ENCODE results near the gene CLEC14A.

Gene CLEC14A

DNA sequence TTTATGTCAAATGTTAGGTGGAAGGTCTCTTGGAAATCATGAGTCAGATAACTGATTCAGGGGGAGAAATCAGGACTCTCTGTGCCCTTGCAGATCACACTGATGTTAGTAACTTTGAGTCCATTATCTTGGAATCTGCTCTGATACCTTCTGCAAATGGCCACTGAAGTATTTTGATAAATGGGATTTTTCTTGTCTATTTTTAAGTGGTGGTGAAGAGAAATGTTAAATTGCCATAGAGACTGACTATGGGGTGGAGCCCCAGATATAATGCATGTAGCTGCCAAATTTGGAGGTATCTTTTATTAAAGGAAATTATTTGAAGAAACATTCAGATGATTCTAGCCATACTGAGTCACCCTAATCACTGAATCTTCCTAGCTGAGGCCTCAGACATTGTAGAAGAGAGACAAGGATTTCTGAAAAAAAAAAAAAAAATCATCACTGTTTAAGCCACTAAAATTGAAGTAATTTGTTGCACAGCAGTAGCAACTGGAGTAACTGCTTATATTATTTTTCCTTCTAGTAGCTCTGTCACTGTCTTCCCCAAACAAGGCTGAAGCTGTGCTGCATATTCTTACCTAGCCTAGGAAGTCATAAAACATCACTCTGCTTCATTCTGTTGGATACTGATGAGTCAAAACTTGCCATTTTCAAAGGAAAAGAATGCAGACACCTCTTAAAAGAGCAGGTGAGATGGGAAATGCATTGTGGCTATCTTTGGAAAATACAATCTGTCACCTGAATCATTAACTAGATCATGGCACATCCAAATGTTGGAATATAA is 36.0 kb upstream of the CLEC14A start:
- TF ChIP-seq TAF1 (IDR thresholded peaks at IDR 0.05; ENCODE audit: borderline replicate concordance, insufficient read depth, low read length) (no peak), POLR2AphosphoS5 (IDR thresholded peaks at IDR 0.05; ENCODE audit: low read depth, low read length) (no peak), FOXP2 (optimal IDR thresholded peaks at IDR 0.05; ENCODE audit: borderline replicate concordance, extremely low read depth, extremely low read length, insufficient read depth) (no peak), SIN3A (IDR thresholded peaks at IDR 0.05; ENCODE audit: borderline replicate concordance, insufficient read depth, low read length) (no peak)
- TF ChIP-seq, protein P1, sequence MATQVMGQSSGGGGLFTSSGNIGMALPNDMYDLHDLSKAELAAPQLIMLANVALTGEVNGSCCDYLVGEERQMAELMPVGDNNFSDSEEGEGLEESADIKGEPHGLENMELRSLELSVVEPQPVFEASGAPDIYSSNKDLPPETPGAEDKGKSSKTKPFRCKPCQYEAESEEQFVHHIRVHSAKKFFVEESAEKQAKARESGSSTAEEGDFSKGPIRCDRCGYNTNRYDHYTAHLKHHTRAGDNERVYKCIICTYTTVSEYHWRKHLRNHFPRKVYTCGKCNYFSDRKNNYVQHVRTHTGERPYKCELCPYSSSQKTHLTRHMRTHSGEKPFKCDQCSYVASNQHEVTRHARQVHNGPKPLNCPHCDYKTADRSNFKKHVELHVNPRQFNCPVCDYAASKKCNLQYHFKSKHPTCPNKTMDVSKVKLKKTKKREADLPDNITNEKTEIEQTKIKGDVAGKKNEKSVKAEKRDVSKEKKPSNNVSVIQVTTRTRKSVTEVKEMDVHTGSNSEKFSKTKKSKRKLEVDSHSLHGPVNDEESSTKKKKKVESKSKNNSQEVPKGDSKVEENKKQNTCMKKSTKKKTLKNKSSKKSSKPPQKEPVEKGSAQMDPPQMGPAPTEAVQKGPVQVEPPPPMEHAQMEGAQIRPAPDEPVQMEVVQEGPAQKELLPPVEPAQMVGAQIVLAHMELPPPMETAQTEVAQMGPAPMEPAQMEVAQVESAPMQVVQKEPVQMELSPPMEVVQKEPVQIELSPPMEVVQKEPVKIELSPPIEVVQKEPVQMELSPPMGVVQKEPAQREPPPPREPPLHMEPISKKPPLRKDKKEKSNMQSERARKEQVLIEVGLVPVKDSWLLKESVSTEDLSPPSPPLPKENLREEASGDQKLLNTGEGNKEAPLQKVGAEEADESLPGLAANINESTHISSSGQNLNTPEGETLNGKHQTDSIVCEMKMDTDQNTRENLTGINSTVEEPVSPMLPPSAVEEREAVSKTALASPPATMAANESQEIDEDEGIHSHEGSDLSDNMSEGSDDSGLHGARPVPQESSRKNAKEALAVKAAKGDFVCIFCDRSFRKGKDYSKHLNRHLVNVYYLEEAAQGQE (IDR thresholded peaks at IDR 0.05; ENCODE audit: insufficient read depth in 1 of 2, low read depth in 2 of 2, low read length in 2 of 2) = no peak

DNA sequence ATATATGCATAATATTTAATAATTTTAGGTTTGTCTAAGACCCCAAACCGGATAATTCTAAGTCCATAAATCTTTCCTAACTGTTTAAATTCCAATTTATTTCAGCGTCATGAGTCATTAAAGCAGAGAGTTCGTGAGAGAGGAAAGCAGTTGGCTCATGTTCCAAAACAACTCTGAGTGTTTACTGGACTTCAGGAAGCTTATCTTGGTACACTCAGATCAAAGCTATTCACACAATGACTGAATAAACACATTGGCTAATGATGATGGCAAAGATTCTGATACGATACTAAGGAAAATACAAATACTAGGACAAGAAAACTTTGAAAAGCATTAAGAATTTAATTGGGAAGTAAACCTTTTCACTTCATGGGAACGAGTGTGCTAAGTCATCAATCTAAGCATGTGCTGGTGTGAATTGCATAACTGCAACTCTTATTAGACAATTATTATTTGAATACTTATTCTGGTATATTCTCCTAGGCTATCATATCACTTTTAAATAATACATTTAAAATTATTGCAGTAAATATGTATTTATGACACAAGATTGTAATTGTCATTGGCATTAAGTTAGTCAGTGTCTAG is 34.8 kb upstream of the CLEC14A start:
- TF ChIP-seq TAF1 (IDR thresholded peaks at IDR 0.05; ENCODE audit: borderline replicate concordance, insufficient read depth, low read length) (no peak), POLR2AphosphoS5 (IDR thresholded peaks at IDR 0.05; ENCODE audit: low read depth, low read length) (no peak), FOXP2 (optimal IDR thresholded peaks at IDR 0.05; ENCODE audit: borderline replicate concordance, extremely low read depth, extremely low read length, insufficient read depth) (no peak), SIN3A (IDR thresholded peaks at IDR 0.05; ENCODE audit: borderline replicate concordance, insufficient read depth, low read length) (no peak)
- TF ChIP-seq, protein P1 (IDR thresholded peaks at IDR 0.05; ENCODE audit: insufficient read depth in 1 of 2, low read depth in 2 of 2, low read length in 2 of 2) = no peak

DNA sequence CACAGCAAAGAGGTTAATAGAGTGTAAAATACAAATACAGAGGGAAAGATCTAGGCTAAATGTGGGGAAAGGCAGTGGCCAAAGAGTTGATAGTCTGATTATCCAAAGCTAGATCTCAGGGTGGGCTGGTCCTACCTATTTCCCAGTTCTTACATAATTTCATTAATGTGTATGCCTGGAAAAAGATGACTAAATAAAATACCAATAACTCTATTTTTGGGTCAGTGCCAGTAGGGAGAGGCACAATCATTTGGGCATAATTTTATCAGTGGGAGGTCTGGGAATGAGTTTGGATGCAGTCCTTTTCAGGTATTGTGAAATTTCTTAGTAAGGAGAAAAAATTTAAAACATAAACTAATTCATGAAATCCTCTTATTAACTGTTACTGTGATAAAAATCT is 30.6 kb upstream of the CLEC14A start:
- TF ChIP-seq, protein P1 (IDR thresholded peaks at IDR 0.05; ENCODE audit: insufficient read depth in 1 of 2, low read depth in 2 of 2, low read length in 2 of 2) = no peak
- TF ChIP-seq SIN3A (IDR thresholded peaks at IDR 0.05; ENCODE audit: borderline replicate concordance, insufficient read depth, low read length) (no peak), FOXP2 (optimal IDR thresholded peaks at IDR 0.05; ENCODE audit: borderline replicate concordance, extremely low read depth, extremely low read length, insufficient read depth) (no peak), POLR2AphosphoS5 (IDR thresholded peaks at IDR 0.05; ENCODE audit: low read depth, low read length) (no peak), TAF1 (IDR thresholded peaks at IDR 0.05; ENCODE audit: borderline replicate concordance, insufficient read depth, low read length) (no peak)

DNA sequence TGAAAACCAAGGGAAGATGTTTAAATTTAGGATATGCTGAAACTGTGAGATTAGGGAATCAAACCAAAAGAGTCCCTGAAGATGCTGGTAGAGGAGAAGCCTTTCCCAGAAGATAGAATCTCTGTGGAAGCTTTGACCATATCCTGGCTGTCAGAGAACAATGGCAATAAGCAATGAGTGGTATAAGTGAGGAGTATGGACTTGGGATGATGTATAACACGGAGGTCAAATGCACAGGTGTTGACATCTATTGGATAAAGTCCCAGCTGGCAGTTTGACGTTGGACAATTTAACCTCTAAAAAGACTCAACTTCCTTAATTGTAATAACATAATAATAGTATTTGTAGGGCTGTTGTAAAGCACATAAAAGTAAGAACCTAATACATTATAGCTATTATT is 30.1 kb upstream of the CLEC14A start:
- TF ChIP-seq, protein P1 (IDR thresholded peaks at IDR 0.05; ENCODE audit: insufficient read depth in 1 of 2, low read depth in 2 of 2, low read length in 2 of 2) = no peak
- TF ChIP-seq POLR2AphosphoS5 (IDR thresholded peaks at IDR 0.05; ENCODE audit: low read depth, low read length) (no peak), FOXP2 (optimal IDR thresholded peaks at IDR 0.05; ENCODE audit: borderline replicate concordance, extremely low read depth, extremely low read length, insufficient read depth) (no peak), TAF1 (IDR thresholded peaks at IDR 0.05; ENCODE audit: borderline replicate concordance, insufficient read depth, low read length) (no peak), SIN3A (IDR thresholded peaks at IDR 0.05; ENCODE audit: borderline replicate concordance, insufficient read depth, low read length) (no peak)
